GM18526 (cell line): ENCODE results near the gene SORCS2.

Experiments used
- POLR2A ChIP-seq: IDR thresholded peaks from 3 replicates; pipeline ENCODE4 v1.6.1; 2011; ENCODE audit not compliant: insufficient read length; ENCODE audit errors: extremely low read depth

Gene SORCS2

GRCh38 chr4:7634661-7635251, 442.4 kb downstream of the SORCS2 start:
- TF ChIP-seq POLR2A = no peak

GRCh38 chr4:7635445-7636239, 443.3 kb downstream of the SORCS2 start:
- no peak for TF ChIP-seq POLR2A

GRCh38 chr4:7636240-7636508, 443.8 kb downstream of the SORCS2 start:
- no peak for TF ChIP-seq POLR2A

GRCh38 chr4:7637139-7637538, 444.8 kb downstream of the SORCS2 start:
- no peak for TF ChIP-seq POLR2A

- TF ChIP-seq POLR2A = no peak
These were observed 445.6 kb downstream of the SORCS2 start for GRCh38 chr4:7637971-7638370.

GRCh38 chr4:7638489-7638888, 446.2 kb downstream of the SORCS2 start:
- no peak for TF ChIP-seq POLR2A

- TF ChIP-seq POLR2A = no peak
These were observed 446.8 kb downstream of the SORCS2 start for GRCh38 chr4:7638984-7639789.

GRCh38 chr4:7640136-7640535, 447.8 kb downstream of the SORCS2 start:
- TF ChIP-seq POLR2A = no peak

- TF ChIP-seq POLR2A = no peak
These were observed 449.4 kb downstream of the SORCS2 start for GRCh38 chr4:7641712-7642111.

GRCh38 chr4:7642741-7643458, 450.6 kb downstream of the SORCS2 start:
- no peak for TF ChIP-seq POLR2A

GRCh38 chr4:7645158-7645557, 452.8 kb downstream of the SORCS2 start:
- TF ChIP-seq POLR2A = no peak

- no peak for TF ChIP-seq POLR2A
These were observed 453.6 kb downstream of the SORCS2 start for GRCh38 chr4:7645956-7646355.

- no peak for TF ChIP-seq POLR2A
These were observed 454.2 kb downstream of the SORCS2 start for GRCh38 chr4:7646384-7647061.

GRCh38 chr4:7647186-7647585, 454.8 kb downstream of the SORCS2 start:
- TF ChIP-seq POLR2A = no peak
